ENCODE data around the gene DPP4. TPM values are rescaled to one million over a fixed set of nuclear protein-coding genes. Genes with fewer than 3 reads are reported as not detected.

DPP4 gene
- polyA plus RNA-seq, 2 of the 4 experiments (the other 2 are of a cell fraction) = 0.17 to 0.27 TPM

- DNase-seq (ENCODE audit: low read depth in 1 of 2, low spot score in 1 of 2) = no peak
- H3K4me2 ChIP-seq = no peak overlapping the region
- FAIRE-seq = no peak
- ATAC-seq = no peak
- 27% methylated on average over 3 of the region's 3 CpGs for WGBS (ENCODE audit: missing lambda C conversion rate)
- CTCF ChIA-PET = interaction anchor here (1.0 kb wide), 1 partner anchor 107 kb away, joined by 3 read pairs; no protein-coding TSS in a partner anchor
- H3K27ac ChIP-seq = no peak overlapping the region
- H3K4me3 ChIP-seq = no peak overlapping the region
- POLR2A ChIA-PET = no interaction called here
- H3K4me1 ChIP-seq = peaks cover 4% of the 10 kb centered on the region; the same call in 1 of the 3 replicates
- H3K9me3 ChIP-seq = no peaks in the 10 kb centered on the region
- no peak for TF ChIP-seq REST (IDR thresholded peaks at IDR 0.05)
- no peak for TF ChIP-seq FOSL2 (IDR thresholded peaks at IDR 0.05)
- TF ChIP-seq FOSL2 (CRISPR knock-in tag; IDR thresholded peaks at IDR 0.05) = no peak
- TF ChIP-seq ELK1 (IDR thresholded peaks at IDR 0.05; ENCODE audit: low read depth, low read length) = no peak
- no peak for TF ChIP-seq POLR2A (IDR thresholded peaks at IDR 0.05; ENCODE audit: low read length)
- no peak for TF ChIP-seq MYC (IDR thresholded peaks at IDR 0.05; ENCODE audit: borderline replicate concordance, low read length)
- TF ChIP-seq JUN (IDR thresholded peaks at IDR 0.05) = no peak
- no peak for TF ChIP-seq SREBF2 (IDR thresholded peaks at IDR 0.05)
- no peak for TF ChIP-seq ZC3H11A (IDR thresholded peaks at IDR 0.05)
- no peak for TF ChIP-seq ZFP36 (IDR thresholded peaks at IDR 0.05; ENCODE audit: borderline replicate concordance, partially characterized antibody)
Measured at GRCh38 chr2:162017233-162017632, 56.8 kb downstream of the DPP4 start.

GRCh38 chr2:162016080-162016479 is 57.9 kb downstream of the DPP4 start:
- Histone ChIP-seq H3K4me1 (no peaks in the 10 kb centered on the region), H3K4me2 (no peak overlapping the region), H3K4me3 (no peak overlapping the region), H3K27ac (no peak overlapping the region), H3K9me3 (no peaks in the 10 kb centered on the region)
- ATAC-seq (no peak), FAIRE-seq (no peak), DNase-seq (ENCODE audit: low read depth in 1 of 2, low spot score in 1 of 2) (no peak)
- no peak for TF ChIP-seq RFX5 (IDR thresholded peaks at IDR 0.05)
- WGBS (ENCODE audit: missing lambda C conversion rate) = 5% methylated on average over 2 of the region's 2 CpGs
- CTCF ChIA-PET = no interaction called here
- POLR2A ChIA-PET = no interaction called here

- TF ChIP-seq MAFK (IDR thresholded peaks at IDR 0.05; ENCODE audit: partially characterized antibody) = no peak
- TF ChIP-seq RARB (CRISPR knock-in tag; IDR thresholded peaks at IDR 0.05) = no peak
- TF ChIP-seq CHD2 (IDR thresholded peaks at IDR 0.05; ENCODE audit: low read length, partially characterized antibody) = no peak
- no peak for TF ChIP-seq KDM5A (IDR thresholded peaks at IDR 0.05)
- TF ChIP-seq PHF8 (IDR thresholded peaks at IDR 0.05; ENCODE audit: borderline replicate concordance, low read depth) = no peak
- no peak for TF ChIP-seq HDAC2 (IDR thresholded peaks at IDR 0.05)
- TF ChIP-seq GATA3 (IDR thresholded peaks at IDR 0.05; ENCODE audit: borderline replicate concordance) = no peak
- DNase-seq (ENCODE audit: low read depth in 1 of 2, low spot score in 1 of 2) (no peak), FAIRE-seq (no peak), ATAC-seq (no peak)
- Histone ChIP-seq H3K4me1 (no peaks in the 10 kb centered on the region), H3K9me3 (no peaks in the 10 kb centered on the region), H3K27ac (no peak overlapping the region), H3K4me3 (no peak overlapping the region), H3K4me2 (no peak overlapping the region)
- 54% methylated on average over 6 of the region's 6 CpGs for WGBS (ENCODE audit: missing lambda C conversion rate)
- CTCF ChIA-PET = no interaction called here
- POLR2A ChIA-PET = no interaction called here
Measured at GRCh38 chr2:162014751-162015150, 59.3 kb downstream of the DPP4 start.
